ENCODE data around the gene PSMA7. TPM values are rescaled to one million over a fixed set of nuclear protein-coding genes. Genes with fewer than 3 reads are reported as not detected.

The PSMA7 gene
- polyA plus RNA-seq, 5 donors = 140 to 204 (median 158) TPM

DNA sequence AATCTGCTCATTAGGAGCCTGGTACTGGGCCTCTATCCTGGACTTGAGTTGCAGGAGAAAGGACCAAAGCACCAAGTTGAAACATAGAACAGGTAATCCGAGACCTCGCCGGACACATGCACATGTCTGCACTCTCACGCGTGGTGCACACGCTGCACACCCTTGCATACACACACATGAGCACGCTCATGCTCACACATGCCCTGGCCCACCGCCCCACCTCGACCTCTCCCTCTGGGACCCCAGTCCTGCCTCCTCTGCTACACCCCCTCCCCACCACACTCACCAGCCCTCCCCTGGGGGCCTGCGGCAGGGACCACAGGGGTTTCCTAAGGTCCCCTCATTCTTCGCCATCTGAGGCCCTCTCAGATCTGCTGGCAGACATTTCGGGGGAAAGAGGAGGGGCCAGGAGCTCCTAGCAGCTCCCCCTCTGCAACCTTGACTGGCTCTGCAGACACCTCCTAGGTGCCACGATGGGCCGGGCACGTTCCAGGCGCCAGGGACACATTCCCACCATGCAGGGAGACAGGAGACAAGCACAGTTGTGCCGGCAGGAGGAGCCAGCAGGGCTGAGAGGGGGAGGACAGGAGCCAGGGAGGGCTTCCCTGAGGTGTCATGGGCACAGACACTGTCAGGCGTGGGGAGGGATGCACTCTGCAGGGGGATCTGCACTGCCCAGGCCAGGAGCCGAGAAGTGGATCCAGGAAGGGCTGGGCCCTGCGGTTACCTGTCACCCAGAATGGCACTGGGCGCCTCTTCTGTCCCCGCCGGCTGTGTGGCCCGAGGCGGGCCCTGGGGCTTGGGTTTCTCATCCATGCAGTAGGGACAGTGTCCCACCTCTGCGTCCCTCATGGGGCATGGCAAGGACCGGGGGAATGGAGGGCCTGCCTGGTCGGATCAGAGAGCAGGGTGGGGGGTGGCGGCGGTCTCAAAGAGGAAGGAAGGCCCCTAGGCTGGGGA lies 46.5 kb downstream of the PSMA7 start:
- no peak for DNase-seq

DNA sequence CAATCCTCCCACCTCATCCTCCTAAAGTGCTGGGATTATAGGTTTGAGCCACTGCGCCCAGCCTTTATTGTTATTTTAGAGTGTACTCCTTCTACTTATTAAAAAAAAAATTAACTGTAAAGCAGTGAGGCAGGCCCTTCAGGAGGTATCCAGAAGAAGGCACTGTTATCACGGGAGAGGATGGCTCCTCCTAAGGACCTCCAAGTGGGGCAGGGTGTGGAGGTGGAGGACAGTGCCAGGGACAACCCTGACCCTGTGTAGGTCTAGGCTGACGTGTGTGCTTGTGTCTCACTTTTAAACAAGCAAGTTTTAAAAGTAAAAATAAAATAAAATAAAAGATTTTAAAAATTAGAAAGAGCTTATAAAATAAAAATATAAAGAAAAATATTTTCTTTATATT lies 53.8 kb downstream of the PSMA7 start:
- no peak for DNase-seq

DNA sequence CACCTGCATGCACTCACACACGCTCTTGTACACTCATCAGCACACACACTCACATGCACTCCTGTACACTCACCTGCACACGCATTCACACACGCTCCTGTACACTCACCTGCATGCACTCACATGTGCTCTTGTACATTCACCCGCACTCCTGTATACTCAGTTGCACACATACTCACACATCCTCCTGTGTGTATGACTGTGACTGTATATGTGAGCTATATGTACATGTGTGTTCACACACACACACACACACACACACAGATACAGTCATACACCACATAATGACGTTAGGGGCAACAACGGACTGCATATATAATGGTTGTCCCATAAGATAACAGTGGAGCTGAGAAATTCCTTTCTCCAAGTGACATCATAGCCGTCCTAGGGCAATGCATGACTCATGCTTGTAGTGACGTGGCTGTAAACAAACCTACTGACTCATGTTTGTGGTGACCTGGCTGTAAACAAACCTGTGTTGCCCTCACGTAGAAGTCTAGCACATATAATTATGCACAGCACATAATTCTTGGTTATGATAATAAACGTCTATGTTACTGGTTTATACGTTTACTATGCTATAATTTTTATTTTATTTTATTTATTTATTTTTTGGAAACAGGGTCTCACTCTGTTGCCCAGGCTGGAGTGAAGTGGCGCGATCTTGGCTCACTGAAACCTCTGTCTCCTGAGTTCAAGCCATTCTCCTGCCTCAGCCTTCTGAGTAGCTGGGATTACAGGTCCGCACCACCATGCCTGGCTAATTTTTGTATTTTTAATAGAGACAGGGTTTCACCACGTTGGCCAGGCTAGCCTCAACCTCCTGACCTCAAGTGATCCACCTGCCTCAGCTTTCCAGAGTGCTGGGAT lies 54.7 kb downstream of the PSMA7 start:
- DNase-seq = no peak

DNA sequence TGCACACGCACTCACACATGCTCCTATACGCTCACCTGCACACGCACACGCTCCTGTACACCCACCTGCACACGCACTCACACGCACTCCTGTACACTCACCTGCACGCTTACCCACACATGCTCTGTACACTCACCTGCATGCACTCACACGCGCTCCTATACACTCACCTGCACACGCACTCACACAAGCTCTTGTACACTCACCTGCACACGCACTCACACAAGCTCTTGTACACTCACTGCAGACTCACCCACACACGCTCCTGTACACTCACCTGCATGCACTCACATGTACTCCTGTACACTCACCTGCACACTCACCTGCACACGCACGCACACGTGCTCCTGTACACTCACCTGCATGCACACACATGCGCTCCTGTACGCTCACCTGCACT lies 55.6 kb downstream of the PSMA7 start:
- DNase-seq = no peak

DNA sequence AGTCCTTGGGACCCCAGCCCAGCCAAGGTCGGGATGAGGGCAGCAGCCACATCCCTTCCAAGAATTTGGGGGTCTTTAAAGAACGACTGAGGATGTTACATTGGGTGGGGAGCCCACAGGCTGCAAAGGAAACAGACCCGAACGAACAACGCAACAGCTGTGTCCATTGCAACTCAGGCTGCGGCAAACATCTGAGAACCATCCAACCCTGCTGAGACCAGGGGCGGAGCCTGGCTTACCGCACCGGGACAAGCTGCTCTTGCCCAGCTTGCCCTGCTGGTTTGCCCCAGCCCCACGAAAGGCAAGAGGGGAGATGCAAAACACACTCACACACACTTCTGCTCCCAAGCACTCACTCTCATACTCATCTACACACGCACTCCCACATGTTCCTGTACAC lies 56.0 kb downstream of the PSMA7 start:
- no peak for DNase-seq

Other genes with a start within 250 kb of the PSMA7 start
- 10 to 100 TPM; 13.0 to 17.7 (median 15.9) TPM for gene TAF4, start 77.5 kb downstream of the PSMA7 start, polyA plus RNA-seq (ENCODE audit: insufficient read depth in 1 of 5, insufficient read length in 5 of 5, low replicate concordance in 1 of 5)
- 10 to 100 TPM; 52.4 to 64.1 (median 58.2) TPM for gene LSM14B, start 20.9 kb downstream of the PSMA7 start, polyA plus RNA-seq (ENCODE audit: insufficient read depth in 1 of 5, insufficient read length in 5 of 5, low replicate concordance in 1 of 5)
- gene SS18L1, start 375 bp upstream of the PSMA7 start, polyA plus RNA-seq (ENCODE audit: insufficient read depth in 1 of 5, insufficient read length in 5 of 5, low replicate concordance in 1 of 5) = 10 to 100 TPM; 19.2 to 26.8 (median 23.8) TPM
- gene MTG2, start 39.6 kb upstream of the PSMA7 start, polyA plus RNA-seq (ENCODE audit: insufficient read depth in 1 of 5, insufficient read length in 5 of 5, low replicate concordance in 1 of 5) = 10 to 100 TPM; 25.1 to 37.7 (median 32.4) TPM
- gene HRH3, start 76.9 kb upstream of the PSMA7 start, polyA plus RNA-seq (ENCODE audit: insufficient read depth in 1 of 5, insufficient read length in 5 of 5, low replicate concordance in 1 of 5) = under 1 TPM in 1 of 5 donors, not detected in 4; 0.06 TPM
- 10 to 100 TPM; 25.8 to 32.7 (median 29.1) TPM for gene OSBPL2, start 95.1 kb upstream of the PSMA7 start, polyA plus RNA-seq (ENCODE audit: insufficient read depth in 1 of 5, insufficient read length in 5 of 5, low replicate concordance in 1 of 5)
- gene ADRM1, start 159.6 kb upstream of the PSMA7 start, polyA plus RNA-seq (ENCODE audit: insufficient read depth in 1 of 5, insufficient read length in 5 of 5, low replicate concordance in 1 of 5) = 10 to 100 TPM; 29.0 to 68.3 (median 37.5) TPM
- 100 to 1,000 TPM in 3 of 5 donors, 10 to 100 TPM in 2; 92.3 to 207 (median 148) TPM for gene LAMA5, start 223.9 kb upstream of the PSMA7 start, polyA plus RNA-seq (ENCODE audit: insufficient read depth in 1 of 5, insufficient read length in 5 of 5, low replicate concordance in 1 of 5)
- gene RPS21, start 243.7 kb upstream of the PSMA7 start, polyA plus RNA-seq (ENCODE audit: insufficient read depth in 1 of 5, insufficient read length in 5 of 5, low replicate concordance in 1 of 5) = 1,000 to 10,000 TPM in 1 of 5 donors, 100 to 1,000 TPM in 4; 870 to 1,387 (median 940) TPM

Measured in right lung (tissue), 5 donors.